GM21529 (cell line): Measurements from ENCODE around the gene ACRBP.
A peak's percentile ranks its signal among the peaks of the same experiment; 100 is the strongest.
"Not testable (repeated sequence)": the region's sequence is repeated elsewhere in the genome, so short reads cannot be mapped to it uniquely, and the experiment has no call there.

ENCODE experiments used
- ATAC-seq: cut with Tn5 transposase; IDR thresholded peaks from one replicate; pipeline ENCODE4 v1.9.1; 2021; ENCODE audit not compliant: unreplicated experiment

ACRBP gene

DNA sequence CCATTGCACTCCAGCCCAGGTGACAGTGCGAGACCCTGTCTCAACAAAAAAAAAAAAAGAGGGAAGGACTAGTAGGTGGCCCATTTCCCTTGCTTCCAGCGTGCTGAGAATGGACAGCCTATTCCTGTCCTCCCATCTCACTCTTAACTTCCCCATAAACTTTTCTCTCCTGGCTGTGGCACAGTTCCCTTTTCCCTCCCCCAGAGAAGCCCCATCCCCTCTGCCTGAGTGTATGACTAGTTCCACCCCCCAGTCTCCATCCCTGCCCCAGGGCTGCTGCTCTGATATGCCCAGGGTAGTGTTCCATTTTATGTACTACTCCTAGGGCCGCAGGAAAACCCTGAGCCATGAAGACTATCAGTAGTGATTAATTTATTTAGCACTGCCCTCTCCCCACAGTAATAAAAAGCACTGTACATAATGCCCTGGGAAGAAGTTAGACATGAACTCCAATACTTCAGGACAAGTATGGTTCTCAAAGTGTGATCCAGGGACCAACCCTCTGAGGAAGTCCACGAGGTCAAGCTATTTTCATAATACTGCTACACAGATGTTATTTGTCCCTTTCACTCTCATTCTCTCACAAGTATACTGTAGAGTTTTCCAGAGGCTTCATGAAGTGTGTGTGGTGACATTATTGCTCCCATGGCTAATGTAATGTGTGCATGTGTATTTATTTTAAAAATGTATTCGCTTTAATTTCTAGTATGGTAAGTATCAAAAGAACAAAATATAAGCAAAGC is 28.6 kb downstream of the ACRBP start:
- ATAC-seq, result no peak

DNA sequence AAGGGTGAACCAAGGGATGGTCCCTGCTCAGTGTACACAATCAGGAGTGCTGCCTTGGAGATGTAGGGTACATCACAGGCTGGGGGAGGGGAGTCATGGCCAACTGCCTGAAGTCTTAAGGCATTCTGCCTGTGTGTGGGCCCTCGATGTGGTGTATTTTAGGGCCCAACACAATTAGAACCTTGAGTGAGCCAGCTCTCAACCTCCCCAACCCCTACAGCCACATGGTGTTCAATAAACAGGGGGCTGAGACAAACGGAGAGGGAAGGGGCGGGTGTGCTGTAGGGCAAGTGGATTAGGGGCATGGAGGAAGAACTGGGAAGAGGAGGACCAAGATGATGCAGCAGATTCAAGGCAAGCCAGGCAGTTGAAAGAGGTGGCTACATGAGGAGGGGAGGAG is 31.4 kb downstream of the ACRBP start:
- ATAC-seq, result no peak

DNA sequence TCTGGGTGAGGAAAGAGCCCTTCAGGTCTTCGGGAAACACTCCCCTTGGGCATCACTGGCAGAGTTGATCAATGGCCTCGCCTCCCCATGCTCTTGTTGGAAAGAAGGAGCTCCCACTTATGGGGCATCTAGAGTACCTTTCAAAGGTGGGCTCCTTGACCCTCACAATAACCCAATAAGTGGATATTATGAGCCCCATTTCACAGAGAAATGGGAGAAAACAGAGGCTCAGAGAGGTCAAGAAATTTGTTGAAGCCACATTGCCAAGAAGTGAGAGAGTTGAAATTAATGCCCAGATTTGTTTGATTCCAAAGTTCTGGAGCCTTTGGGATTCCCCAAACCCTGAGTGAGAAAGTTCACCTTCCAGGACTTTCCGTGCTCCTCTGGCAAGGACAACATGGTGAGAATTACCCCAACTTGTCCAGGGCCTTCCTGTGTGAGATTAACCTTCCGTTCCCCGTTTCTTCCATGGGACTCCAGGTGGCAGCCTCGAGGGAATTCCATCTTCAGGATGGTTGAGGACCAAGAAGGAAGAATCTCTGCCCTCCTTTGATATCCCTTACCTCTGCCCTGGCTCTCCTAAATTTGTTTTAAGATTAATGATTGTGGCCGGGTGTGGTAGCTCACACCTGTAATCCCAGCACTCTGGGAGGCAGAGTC is 32.6 kb downstream of the ACRBP start:
- ATAC-seq, result no peak

- no peak for ATAC-seq
Observed at GRCh38 chr12:6613776-6614512, 33.3 kb downstream of the ACRBP start.

- ATAC-seq, result no peak
Observed at GRCh38 chr12:6613015-6613775, 34.0 kb downstream of the ACRBP start.

- ATAC-seq, result no peak
Observed at GRCh38 chr12:6612652-6613014, 34.6 kb downstream of the ACRBP start.

DNA sequence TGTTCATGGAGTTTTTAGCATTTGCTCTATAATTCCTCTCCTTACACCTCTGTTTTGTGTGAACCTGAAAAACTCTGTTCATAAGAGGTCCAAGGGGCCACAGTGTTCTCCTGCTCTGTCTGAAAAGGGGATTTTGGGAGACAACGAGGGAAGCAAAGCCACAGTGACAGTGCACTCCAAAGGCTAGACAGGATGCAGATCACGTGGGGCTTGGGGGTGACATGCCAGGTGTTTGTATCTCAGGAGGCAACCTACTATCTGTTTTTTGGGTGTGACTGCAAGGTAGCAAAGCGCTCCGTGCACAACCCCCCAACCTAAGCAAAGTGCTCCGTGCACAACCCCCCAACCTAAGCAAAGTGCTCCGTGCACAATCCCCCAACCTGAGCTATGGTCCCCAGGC is 35.0 kb downstream of the ACRBP start:
- no peak for ATAC-seq

GRCh38 chr12:6608592-6609281 is 38.5 kb downstream of the ACRBP start:
- no peak for ATAC-seq

GRCh38 chr12:6607751-6608591 is 39.3 kb downstream of the ACRBP start:
- ATAC-seq, result peak; percentile 29

DNA sequence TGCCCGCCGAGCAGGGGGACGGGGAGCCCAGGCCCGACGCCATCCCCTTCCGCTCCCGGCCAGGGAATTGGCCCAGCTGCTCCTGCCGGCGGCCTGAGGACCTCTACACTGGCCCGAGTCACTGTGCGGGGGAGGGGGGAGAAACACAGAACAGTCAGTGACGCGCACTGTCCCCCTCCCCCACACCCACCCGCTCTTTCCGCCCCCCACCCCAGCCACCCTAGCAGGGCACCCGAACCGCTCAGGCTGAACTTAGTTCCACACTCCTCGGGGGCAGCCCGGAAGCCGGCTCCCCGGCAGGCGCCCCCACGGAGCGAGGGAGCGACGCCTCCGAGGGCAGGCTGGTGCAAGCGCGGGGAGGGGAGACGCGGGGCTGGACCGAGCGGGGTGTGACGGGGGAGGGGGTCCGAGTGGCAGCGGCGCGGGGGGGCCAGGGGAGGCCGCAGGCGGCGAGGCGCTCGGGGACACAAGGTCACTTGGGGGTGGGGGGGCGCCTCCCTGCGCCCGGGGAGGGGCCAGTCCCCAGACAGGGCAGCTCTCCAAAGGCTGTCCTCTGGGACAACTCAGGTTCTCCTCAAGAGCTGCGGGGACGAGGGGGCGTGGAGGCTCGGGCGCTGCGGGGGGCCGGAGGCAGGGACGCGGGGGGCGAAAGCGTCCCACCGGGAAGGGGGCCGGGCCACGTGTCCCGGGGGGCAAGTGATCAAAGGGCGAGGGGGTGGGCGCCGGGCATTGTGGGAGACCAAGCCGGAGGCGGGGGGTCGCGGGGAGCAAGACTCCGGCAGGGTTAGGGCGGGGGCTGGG is 40.7 kb downstream of the ACRBP start:
- no peak for ATAC-seq

- no peak for ATAC-seq
Observed at GRCh38 chr12:6605421-6606330, 41.6 kb downstream of the ACRBP start.

DNA sequence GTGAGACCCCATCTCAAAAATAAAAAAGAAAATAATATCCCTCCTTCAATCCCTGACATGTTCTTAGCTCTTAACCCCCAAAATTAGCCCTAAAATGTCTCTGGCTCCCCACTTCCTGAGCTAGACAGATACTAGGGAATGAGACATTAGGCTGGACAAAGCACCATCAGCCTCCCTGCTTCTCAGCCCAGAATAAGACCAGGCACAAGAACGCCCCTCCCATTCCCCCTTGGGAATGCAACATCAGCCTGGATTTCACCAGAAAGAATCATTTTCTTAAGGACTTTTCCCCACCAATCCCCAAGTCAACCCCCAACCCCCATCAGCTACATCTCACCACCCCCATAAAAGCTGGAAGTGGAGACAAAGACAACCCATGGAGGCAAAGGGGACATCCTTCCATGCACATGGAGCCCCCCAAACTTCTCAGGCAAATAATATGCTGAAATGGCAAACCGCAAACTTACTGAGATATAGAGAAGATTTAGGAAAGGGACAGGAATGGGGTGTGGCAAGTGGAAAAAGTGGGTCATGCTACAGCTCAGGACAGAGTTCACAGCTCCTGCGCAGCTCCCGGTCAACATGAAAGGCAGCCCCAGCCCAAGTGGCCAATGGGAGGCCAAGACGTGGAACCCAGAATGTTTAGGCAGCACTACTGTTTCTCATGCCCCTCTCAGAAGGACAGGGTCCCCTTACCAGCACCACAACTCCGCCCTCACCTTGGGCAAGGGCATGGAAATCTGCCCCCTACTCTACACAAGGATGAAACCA is 42.8 kb downstream of the ACRBP start:
- ATAC-seq, result no peak

DNA sequence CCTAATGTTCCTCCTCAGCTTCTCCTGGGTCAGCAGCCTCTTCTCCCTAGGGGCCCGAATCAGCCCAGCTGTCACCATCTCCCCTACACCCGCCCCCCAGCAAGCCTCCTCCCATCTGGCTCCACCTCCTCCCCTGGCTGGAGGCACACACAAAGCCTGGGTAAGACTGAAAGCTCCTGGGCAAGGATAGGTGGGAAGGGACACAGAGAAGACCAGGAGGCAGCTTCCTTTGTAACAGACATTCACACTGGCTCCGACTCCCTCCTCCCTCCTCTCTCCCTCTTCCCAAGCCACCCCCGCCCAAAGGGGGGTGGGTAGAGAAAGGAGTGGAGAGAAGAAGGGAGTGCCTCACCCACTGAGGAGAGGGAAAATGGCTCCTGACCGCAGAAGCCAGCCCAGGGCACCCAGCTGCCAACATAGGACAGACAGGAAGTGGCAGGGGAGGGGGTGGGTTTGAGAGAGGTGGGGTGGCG is 44.1 kb downstream of the ACRBP start:
- ATAC-seq, result no peak

DNA sequence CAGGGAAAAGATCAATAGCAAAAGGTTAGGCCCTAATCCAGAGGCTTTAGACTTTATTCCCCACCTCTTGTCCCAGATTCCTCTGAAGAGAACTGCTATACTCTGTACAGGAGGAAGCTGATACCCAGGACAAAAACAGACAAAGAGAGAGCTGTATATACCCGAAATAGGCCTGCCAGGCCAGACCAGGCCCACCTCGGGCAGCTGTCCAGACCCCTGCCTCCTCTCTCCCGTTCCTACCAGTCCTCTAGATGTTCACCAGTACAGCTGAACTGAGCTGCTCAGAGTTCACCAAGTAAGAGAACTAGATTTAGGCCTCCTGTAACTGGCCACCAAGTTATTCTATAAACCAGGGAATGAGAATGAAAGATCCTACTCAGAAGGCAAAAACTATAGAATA is 44.7 kb downstream of the ACRBP start:
- ATAC-seq, result no peak

DNA sequence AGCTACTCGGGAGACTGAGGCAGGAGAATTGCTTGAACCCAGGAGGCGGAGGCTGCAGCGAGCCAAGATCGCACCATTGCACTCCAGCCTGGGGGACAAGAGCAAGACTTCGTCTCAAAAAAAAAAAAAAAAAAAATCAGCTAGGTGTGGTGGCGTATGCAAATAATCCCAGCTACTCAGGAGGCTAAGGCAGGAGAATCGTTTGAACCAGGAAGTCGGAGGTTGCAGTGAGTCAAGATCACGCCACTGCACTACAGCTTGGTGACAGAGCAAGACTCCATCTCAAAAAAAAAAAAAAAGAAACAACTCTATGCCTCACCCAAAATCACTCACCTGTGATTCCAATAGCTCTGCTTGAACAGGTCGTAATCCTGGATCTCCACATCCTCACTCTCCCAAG is 51.6 kb downstream of the ACRBP start:
- not testable (repeated sequence) for ATAC-seq

DNA sequence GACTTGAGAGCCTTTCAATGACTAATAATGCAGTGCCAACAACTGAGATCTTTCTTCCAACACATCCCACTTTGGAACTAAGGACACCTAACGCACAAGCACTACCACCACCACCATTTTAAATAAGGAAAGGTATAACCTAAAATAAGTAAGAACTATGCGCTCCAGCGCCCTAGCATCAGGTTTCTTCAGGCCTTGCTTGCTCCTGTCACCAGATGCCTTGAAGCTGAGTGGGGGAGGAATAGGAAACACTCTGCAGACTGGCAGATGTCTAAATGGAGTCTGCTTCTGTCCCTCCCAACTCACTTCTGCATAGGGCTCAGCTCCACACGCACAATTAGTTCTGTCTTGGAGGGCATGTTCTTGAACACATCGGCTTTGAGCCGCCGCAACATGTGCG is 55.1 kb downstream of the ACRBP start:
- ATAC-seq, result no peak
